ENCODE measurements around the gene DUSP10. TPM values are rescaled to one million over a fixed set of nuclear protein-coding genes. Genes with fewer than 3 reads are reported as not detected.
A peak's percentile ranks its signal among the peaks of the same experiment; 100 is the strongest.

The DUSP10 gene
- total and polyA plus RNA-seq, 2 donors (not counting 1 experiment from before 2014, with no cell fraction given), result 22.8 to 37.7 TPM

GRCh38 chr1:221735999-221736398 lies 5.9 kb downstream of the DUSP10 start:
- peaks cover 36% of the 10 kb centered on the region in 2 donors for H3K4me1 ChIP-seq (ENCODE audit: control insufficient read depth in 2 of 2, insufficient read depth in 2 of 2, low read length in 2 of 2)

GRCh38 chr1:221734187-221734586 lies 7.7 kb downstream of the DUSP10 start:
- no peak overlapping the region for H3K9ac ChIP-seq (ENCODE audit: low read length)
- H3K79me2 ChIP-seq (ENCODE audit: control insufficient read depth, insufficient read depth, low read length), result peaks cover 89% of the 10 kb centered on the region
- no peaks in the 10 kb centered on the region for H3K27me3 ChIP-seq (replicated peaks in 1 of 4; ENCODE audit: control extremely low read depth in 1 of 4, control insufficient read depth in 3 of 4, insufficient read depth in 4 of 4, low read length in 3 of 4)
- ATAC-seq (ENCODE audit: low read depth) (no peak), DNase-seq (no peak)
- H4K20me1 ChIP-seq (ENCODE audit: control insufficient read depth, insufficient read depth, low read length, poor library complexity, severe bottlenecking), result peaks cover 4% of the 10 kb centered on the region
- no peak for TF ChIP-seq CTCF (IDR thresholded peaks at IDR 0.05)
- no peak for TF ChIP-seq EZH2 (IDR thresholded peaks at IDR 0.05; ENCODE audit: borderline replicate concordance, insufficient read depth, low read depth, low read length, poor library complexity, severe bottlenecking)
- CTCF ChIA-PET, result interaction anchor here (1.4 to 1.8 kb wide), 2 partner anchors 256 to 275 kb away, joined by 4 to 5 read pairs; no protein-coding TSS in a partner anchor
- no peaks in the 10 kb centered on the region for H3K9me3 Mint-ChIP-seq (ENCODE audit: insufficient read depth)
- H3K36me3 ChIP-seq (replicated peaks in 1 of 2; ENCODE audit: control extremely low read depth in 1 of 2, control insufficient read depth in 1 of 2, extremely low read depth in 1 of 2, insufficient read depth in 2 of 2, low read length in 1 of 2), result peaks cover 3 to 14% of the 10 kb centered on the region in 2 experiments
- no peak overlapping the region for H3K4me3 ChIP-seq (ENCODE audit: control extremely low read depth in 1 of 5, extremely low read depth in 1 of 5, insufficient read depth in 1 of 5, low read depth in 2 of 5, low read length in 4 of 5)
- H3K4me2 ChIP-seq (replicated peaks; ENCODE audit: low read depth, low read length, poor library complexity, severe bottlenecking), result no peak overlapping the region
- POLR2A ChIA-PET, result no interaction called here
- no peak overlapping the region for H2AFZ ChIP-seq (ENCODE audit: insufficient read depth, low read depth, low read length, poor library complexity, severe bottlenecking)
- no peak overlapping the region for H3K27ac ChIP-seq (ENCODE audit: low read length in 2 of 2)
- peaks cover 18 to 20% of the 10 kb centered on the region in 2 donors for H3K4me1 ChIP-seq (ENCODE audit: control insufficient read depth in 2 of 2, insufficient read depth in 2 of 2, low read length in 2 of 2)
- no peaks in the 10 kb centered on the region for H3K27me3 Mint-ChIP-seq
- intact Hi-C loops (cut with micrococcal nuclease), result no loop called here
- no peaks in the 10 kb centered on the region for H3K9me3 ChIP-seq (ENCODE audit: control extremely low read depth in 1 of 3, control insufficient read depth in 2 of 3, insufficient read depth in 1 of 3, low read length in 2 of 3)
- H3K4me3 Mint-ChIP-seq, result no peak overlapping the region
- H3K27ac Mint-ChIP-seq, result no peak overlapping the region
- peaks cover 45% of the 10 kb centered on the region for H3K4me1 Mint-ChIP-seq

More at GRCh38 chr1:221735999-221736398, 5.9 kb downstream of the DUSP10 start:
- no peaks in the 10 kb centered on the region for H3K27me3 Mint-ChIP-seq
- H3K4me1 Mint-ChIP-seq, result peaks cover 42% of the 10 kb centered on the region
- Histone ChIP-seq H3K79me2 (ENCODE audit: control insufficient read depth, insufficient read depth, low read length) (peaks cover 92% of the 10 kb centered on the region), H3K36me3 (replicated peaks in 1 of 2; ENCODE audit: control extremely low read depth in 1 of 2, control insufficient read depth in 1 of 2, extremely low read depth in 1 of 2, insufficient read depth in 2 of 2, low read length in 1 of 2) (peaks cover 3 to 14% of the 10 kb centered on the region in 2 experiments), H3K9me3 (ENCODE audit: control extremely low read depth in 1 of 3, control insufficient read depth in 2 of 3, insufficient read depth in 1 of 3, low read length in 2 of 3) (no peaks in the 10 kb centered on the region), H3K27me3 (replicated peaks in 1 of 4; ENCODE audit: control extremely low read depth in 1 of 4, control insufficient read depth in 3 of 4, insufficient read depth in 4 of 4, low read length in 3 of 4) (no peaks in the 10 kb centered on the region), H2AFZ (ENCODE audit: insufficient read depth, low read depth, low read length, poor library complexity, severe bottlenecking) (no peak overlapping the region), H4K20me1 (ENCODE audit: control insufficient read depth, insufficient read depth, low read length, poor library complexity, severe bottlenecking) (peaks cover 15% of the 10 kb centered on the region), H3K4me2 (replicated peaks; ENCODE audit: low read depth, low read length, poor library complexity, severe bottlenecking) (no peak overlapping the region), H3K4me3 (ENCODE audit: control extremely low read depth in 1 of 5, extremely low read depth in 1 of 5, insufficient read depth in 1 of 5, low read depth in 2 of 5, low read length in 4 of 5) (no peak overlapping the region), H3K9ac (ENCODE audit: low read length) (no peak overlapping the region), H3K27ac (ENCODE audit: low read length in 2 of 2) (no peak overlapping the region)
- intact Hi-C loops (cut with micrococcal nuclease), result no loop called here
- H3K9me3 Mint-ChIP-seq (ENCODE audit: insufficient read depth), result no peaks in the 10 kb centered on the region
- no peak overlapping the region for H3K27ac Mint-ChIP-seq
- ATAC-seq (ENCODE audit: low read depth) (no peak), DNase-seq (no peak)
- ChIA-PET CTCF (interaction anchor here (1.1 kb wide), 1 partner anchor 273 kb away, joined by 3 read pairs; no protein-coding TSS in a partner anchor), POLR2A (no interaction called here)
- H3K4me3 Mint-ChIP-seq, result peak overlapping the region; percentile 51
- no CpG with 5 or more reads among the region's 2 CpGs for WGBS (ENCODE audit: insufficient coverage)
- TF ChIP-seq EZH2 (IDR thresholded peaks at IDR 0.05; ENCODE audit: borderline replicate concordance, insufficient read depth, low read depth, low read length, poor library complexity, severe bottlenecking) (no peak), CTCF (IDR thresholded peaks at IDR 0.05) (no peak)

All from B cell (primary cell).